Stimulated activated CD4-positive, alpha-beta T cell treated with anti-CD3 and anti-CD28 coated beads, Interleukin-2, amount 100 ng/mL, for 48 hours (primary cell): ENCODE results near the gene TNNT1.
"Not testable (repeated sequence)": the region's sequence is repeated elsewhere in the genome, so short reads cannot be mapped to it uniquely, and the experiment has no call there.

Experiments used
- DNase-seq, 2 donors: peaks; one replicate each; pipeline ENCODE4 v3.0.0-alpha.2; 2020

TNNT1 gene

DNA sequence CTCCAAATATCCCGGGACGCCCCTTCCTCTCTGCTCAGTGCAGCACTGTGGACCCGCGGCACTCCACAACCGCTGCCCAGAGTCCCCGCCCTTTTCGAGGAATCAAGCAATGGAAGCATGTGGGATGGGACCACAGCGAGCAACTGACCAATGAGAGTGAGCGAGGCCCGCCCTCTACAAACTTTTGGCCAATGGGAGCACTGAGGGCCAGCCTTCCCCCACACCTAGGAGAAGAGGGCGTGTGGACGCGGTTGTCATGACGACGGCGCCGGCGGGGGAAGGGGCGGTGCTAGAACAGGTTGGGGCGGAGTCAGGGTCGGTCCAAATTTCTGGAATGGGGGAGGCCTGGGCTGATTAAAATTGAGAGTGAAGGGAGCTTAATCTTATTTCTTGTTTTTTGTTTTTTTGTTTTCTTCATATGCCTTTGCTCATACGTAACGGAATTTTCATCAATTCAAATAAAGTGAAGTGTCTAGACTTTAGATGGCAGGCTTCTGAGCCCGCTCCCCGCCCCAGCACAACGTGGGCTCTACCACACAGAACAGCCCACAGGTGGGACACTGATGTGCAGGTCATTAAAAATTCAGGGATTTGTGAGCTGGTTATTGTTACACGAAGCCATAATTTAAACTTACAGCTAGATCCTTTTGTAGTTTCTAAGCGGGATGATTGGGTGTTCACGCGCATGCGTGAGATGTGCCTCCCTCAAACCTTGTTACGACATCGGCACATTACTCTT, 17.7 kb upstream of the TNNT1 start, which contains the start of gene DNAAF3:
Gene DNAAF3 (minus strand): TSS at position 84 of the 739 bp plus-strand sequence. CDS start 200 bp downstream, outside the sequence.
- peak; percentile 61 to 75 for DNase-seq

DNA sequence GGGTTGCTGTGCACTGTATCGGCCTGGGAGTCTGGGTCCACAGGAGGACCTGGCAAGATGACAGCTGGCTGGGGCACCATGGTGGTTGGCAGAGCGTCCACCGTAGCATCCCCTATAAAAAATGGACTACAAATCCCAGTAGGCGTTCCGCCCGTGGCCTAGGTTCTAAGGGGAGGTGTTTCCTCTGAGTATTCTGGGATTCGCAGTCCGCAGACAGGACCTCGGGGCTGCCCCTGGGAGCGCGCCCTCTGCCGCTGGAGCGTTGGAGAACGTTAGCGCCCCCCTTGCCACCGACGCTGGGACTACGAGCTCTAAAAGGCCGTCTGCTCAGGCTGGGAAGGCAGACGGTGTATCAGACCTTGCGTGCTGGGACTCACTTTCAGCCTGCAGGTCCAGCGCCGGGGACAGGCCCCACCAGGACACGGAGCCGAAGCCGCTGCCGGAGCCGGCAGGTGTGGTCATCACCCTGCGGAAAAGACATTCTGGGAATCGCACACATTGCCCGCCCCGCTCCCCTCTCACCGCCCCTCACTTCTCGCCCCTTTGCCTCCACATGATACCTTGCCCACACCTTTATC, 17.0 kb upstream of the TNNT1 start:
- DNase-seq: peak in 1 of 2 donors; percentile 37

DNA sequence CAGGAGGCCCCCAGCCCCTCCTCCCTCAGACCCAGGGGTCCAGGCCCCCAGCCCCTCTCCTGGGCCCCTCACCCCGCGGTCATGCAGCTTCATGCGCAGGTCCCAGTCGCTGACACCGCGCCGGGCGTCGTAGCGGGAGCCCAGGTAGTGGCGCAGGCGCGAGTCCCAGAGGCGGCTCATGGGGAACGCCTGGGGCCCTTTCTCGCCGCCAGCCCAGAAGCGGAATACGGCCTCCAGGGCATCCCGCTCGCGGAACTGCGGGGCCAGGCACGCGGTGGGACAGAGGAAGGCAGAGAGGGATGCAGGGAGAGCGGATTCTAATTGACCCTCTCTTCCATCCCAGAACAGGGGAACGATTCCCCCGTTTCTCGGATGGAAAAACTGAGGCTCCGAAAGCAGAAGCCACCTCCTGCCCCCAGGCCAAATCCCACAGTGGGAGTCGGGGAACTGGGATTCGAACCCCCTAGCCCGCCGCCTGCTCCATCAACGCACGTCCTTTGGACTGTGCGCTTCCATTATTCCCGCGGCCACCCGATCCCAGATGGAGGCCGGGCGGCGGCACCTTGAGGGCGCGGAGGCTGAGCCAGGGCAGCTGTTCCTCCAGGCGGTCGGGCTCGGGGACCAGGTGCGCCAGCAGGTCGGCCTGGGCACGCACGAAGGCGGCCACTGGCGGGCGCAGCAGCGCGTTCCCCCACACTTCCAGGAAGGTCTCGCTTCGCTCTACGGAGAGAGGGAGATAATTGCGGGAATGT, 12.7 kb upstream of the TNNT1 start:
- DNase-seq: no peak

DNA sequence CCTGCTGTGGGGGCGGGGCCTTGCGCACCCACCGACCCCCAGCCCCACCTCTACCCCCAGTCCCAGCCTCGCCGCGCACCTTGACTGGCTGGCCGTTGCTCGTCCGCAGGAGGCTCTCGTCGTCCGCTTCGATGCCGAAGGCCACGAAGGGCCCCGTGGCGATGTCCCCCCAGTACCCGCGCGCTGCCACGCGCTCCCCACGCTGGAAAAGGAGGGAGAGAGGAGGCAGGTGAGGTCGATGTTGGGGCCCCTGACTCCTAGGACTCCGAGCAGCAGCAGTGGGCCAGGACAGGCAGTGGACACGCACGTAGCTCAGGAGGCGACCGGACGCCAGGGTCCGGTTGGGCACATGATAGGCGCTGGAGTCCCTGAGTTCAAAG, 12.0 kb upstream of the TNNT1 start:
- DNase-seq: no peak

DNA sequence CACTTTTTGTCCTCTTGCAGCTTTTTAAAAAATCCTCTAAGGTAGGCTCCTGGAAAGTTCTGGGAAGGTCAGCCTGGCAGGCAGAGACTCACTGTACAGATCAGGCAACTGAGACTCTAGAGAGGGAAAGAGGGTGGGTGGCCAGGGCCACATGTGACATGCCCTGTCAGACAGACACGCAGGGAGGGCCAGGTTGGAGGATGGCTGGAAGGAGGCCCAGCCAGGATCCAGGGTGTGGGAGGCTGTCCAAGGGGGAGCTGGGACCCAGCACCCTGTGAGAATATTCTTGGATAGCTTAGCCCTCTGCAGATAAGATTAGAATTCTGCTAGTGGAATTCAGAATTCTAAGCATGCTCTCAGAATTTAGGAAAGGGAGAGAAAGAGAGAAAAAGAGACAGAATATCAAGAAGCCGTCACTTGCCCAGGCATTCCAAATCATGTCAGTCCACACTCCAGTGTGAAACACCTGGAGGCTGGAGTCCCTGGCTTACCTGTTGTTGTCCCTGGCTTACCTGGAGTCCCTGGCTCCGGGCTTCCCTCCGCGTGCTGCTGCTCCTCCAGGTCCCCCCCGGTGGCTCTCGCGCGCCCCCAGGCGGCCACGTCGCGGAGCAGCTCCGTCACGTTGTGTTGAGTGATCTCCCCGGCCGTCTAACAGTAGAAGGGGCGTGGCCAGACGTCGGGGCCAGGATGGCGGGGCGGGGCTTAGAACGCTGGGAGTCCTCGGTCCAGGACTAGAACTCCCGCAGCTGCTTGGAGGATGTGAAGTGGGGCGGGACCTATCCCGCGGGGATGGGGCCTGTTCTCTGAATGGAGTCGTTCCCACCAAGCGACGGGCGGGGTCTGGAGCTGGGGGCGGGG, 11.4 kb upstream of the TNNT1 start:
- peak; percentile 88 to 90 for DNase-seq

DNA sequence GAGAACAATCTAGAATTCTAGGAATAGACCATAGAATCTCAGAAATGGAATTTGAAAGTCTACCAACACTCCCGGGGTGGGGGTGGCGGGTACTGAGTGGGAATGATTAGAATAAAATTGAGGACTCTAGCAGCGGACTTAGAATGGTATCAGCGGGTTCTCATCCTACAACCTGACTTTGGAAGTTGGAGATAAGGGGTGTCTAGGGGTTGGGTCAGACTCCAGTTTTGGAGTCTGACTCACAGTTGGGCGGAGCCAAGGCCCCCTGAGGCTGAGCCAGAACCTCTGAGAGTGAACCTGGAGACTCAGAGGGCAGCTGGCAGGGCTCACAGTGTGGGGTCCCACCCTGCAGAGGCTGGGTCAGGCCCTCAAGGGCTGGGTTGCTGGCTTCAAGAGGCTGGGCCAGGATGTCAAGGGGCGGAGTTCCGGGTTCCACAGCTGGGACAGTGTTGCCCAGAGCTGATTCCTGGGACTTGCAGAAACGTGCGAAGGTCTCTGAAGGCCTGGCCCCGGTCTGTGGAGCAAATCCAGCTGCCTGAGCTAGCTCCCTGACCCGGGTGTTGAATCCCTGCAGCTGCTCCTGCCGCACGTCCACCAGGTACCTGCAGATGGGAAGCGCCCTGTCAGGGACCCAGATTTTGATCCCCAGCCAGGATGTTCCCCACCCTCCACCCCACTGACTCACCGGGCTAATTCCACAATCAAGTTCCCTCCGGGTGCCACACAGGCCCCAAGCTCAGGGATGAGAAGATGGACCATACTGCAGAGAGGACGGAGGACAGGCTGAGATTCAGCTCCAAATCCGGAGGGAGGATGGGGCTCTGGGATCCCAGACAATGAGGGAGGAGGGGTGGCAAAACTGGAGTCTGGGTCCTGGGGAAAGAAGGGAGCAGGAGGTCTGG, 10.1 kb upstream of the TNNT1 start:
- DNase-seq: no peak

DNA sequence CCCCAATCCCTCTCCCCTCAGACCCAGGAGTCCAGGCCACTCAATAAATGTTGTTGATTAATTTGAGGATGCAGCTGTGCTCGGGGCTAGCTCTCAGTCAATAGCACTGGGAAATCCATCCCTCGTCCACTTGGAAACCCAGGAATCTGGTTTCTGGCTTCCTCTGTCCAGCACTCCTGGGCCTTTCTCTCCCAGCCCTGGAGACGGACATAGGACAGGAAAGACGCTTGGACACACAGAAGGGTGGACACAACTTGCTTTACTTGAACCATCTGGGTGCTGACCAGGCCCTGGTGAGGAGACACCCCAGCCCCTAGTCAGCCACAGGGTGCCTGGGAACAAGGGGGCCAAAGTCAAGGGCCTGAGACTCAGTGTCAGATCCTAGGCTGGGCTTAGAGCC, 9.4 kb upstream of the TNNT1 start:
- DNase-seq: no peak

DNA sequence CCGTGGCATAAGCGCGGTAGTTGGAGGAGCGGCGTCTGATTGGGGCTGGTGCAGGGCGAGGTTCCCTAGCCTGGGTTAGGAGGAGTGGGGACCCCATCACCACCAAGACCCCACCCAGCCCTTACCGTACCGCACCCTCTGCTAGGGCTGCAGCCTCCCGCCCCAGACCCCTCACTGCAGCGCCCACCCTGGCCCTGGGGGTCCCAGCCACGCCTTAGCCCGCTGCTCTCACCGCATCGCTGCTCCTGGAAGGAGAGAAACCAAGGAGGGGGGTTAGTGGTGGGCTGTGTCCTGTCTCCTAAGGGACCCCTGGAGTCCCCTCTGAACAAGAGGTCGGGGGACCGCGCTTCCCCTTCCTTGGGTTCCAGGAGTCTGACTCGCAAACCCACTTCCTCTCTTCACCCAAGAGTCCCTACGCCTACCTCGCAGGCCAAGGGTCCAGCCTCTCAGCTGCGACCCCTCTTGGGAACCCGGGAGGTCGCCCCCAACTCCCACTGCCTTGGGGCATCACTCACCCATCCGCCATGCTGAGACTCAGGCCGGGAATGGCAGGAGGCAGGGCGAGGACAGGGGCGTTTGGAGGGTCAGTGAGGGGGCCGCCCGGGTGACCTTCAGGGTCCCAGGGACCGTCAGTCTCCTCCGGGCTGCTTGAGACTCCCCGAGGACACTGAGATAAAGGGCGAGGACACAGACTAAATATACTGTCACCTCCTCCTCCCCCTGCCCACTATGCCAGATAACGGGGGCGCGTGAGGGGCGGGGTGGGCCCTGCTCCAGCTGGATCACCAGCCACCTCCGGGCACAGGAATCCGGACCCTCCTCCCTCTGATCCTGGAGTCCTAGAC, 8.3 kb upstream of the TNNT1 start, which contains the start of gene TNNI3:
Gene TNNI3 (minus strand): TSS at position 669 of the 845 bp plus-strand sequence. CDS start 143 bp downstream, at position 526.
- no peak for DNase-seq

DNA sequence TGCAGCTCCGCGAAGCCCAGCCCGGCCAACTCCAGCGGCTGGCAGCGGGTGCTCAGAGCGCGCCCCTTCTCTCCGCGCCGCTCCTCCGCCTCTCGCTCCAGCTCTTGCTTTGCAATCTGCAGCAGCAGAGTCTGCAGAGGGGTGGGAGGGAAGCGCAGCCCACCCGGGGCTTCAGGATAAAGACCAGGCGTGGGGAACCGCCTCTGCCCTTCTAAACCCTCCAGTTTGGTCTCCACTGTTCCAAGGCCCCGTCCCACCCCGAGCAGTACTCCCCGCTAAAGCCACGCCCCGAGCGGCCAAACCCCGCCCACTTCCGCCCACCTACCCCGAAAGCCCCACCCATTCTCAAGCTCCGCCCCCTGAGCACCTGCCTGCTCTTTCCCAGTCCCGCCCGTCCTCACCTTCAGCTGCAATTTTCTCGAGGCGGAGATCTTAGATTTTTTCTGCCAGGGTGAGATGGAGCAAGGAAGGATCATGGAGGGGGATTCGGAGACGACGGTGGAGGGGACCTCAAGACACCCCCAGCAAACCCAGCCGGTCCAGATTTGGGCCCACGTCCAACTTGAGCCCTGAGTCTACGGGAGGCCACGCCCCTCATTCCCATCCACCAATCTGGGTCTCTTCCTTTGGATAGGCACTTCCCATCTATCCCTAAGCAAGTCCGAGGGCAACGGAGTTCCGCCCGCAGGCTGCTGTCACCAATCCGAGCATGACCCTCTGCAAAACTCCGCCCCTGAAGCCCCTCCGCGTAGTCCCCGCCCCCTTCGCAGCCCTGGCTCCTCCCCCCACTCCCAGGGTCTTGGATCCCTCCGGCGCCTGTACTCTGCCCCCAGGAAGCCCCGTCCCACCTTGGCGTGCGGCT, 7.4 kb upstream of the TNNT1 start:
- peak in 1 of 2 donors; percentile 53 for DNase-seq

DNA sequence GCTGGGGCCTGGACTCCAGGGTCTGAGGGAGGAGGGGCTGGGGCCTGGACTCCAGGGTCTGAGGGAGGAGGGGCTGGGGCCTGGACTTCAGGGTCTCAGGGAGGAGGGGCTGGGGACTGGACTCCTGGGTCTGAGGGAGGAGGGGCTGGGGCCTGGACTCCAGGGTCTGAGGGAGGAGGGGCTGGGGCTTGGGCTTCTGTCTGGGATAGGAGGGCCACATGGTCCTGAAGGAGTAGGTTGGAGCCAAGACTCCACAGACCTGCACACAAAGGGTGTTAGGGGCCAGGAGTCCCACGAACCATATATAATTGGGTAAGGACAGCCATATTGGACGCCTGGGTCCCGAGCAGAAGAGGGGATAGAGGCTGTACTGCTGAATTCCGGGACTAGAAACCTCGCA, 6.8 kb upstream of the TNNT1 start:
- not testable (repeated sequence) for DNase-seq

DNA sequence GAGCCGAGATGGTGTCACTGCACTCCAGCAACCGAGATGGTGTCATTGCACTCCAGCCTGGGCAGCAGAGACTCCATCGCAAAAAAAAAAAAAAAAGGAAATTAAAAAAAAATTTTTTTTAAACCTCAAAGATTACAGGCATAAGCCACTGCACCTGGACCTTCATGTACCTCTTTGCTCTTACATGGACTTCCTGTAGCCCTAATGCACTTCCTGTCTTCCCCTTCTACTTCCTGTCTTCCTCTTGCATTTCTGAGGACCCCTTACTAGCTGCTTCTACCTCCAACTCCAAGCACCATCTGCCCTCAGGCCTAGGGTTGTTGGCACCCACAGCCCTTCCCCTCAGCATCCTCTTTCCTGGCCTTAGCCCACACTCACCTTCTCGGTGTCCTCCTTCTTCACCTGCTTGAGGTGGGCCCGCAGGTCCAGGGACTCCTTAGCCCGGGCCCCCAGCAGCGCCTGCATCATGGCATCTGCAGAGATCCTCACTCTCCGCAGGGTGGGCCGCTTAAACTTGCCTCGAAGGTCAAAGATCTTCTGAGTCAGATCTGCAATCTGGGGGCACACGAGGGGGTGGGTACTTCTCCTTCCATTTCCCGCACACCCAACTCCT, 4.8 kb upstream of the TNNT1 start:
- DNase-seq: no peak

DNA sequence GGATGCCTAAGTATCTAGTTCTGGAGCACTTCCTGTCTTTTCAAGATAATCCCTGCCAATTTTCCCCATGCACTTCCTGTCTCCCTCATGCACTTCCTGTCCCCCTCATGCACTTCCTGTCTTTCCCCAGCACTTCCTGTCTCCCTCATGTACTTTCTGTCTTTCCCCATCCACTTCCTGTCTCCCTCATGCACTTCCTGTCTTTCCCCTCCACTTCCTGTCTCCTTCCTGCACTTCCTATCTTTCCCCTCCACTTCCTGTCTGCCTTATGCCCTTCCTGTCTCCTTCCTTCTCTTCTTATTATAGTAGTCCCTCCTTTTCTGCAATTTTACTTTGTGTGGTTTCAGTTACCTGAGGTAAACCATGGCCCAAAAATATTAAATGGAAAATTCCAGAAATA, 3.0 kb upstream of the TNNT1 start:
- no peak for DNase-seq

DNA sequence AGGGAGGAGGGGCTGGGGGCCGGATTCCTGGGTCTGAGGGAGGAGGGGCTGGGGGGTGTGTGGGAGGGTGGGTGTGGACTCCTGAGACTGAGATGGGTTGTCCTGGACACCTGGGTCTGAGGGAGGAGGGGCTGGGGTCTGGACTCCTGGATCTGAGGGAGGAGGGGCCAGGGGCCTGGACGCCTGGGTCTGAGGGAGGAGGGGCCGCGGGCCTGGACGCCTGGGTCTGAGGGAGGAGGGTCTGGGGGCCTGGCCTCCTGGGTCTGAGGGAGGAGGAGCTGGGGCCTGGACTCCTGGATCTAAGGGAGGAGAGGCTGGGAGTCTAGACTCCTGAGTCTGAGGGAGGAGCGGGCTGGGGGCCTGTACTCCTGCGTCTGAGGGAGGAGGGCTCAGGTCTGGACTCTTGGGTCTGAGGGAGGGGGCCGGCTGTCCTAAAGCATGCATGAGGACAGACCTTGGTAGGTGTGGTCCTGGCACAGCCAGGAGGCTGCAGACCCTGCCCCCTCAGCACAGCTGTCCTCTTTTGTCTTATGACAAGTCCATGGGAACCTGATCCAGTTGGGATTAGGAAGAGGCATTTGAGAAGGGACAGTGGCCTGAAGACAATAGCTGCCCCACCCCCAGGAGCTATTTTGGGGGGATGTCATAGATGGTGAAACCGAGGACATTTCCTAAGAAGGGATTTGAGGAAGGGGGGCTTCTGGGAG, 1.3 kb downstream of the TNNT1 start:
- no peak for DNase-seq

DNA sequence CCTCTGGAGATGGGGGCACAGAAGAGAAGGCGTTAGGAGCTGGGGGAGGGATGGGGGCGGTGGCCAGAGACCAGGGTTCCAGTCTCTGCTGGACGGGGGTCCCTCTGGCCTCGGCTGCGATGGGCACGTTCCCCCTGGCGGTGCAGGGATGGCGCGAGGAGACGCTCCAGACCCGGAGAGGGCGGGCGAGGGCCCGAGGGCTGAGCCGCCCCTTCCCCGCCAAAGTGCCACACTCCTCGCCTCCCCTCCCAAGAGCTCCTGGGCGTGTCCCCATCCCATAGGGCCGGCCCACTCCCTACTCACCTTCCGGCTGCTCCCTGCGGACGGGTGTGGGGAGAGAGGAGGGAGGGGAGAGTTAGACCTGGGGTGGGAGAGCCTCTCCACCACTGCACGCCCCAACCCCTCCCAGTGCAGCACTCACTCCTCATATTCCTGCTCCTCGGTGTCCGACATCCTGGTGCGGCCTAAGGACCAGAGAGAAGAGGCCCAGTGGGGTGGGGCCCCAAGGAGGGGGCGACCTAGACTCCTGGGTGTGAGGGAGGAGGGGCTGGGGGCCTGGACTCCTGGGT, 2.2 kb downstream of the TNNT1 start:
- no peak for DNase-seq

DNA sequence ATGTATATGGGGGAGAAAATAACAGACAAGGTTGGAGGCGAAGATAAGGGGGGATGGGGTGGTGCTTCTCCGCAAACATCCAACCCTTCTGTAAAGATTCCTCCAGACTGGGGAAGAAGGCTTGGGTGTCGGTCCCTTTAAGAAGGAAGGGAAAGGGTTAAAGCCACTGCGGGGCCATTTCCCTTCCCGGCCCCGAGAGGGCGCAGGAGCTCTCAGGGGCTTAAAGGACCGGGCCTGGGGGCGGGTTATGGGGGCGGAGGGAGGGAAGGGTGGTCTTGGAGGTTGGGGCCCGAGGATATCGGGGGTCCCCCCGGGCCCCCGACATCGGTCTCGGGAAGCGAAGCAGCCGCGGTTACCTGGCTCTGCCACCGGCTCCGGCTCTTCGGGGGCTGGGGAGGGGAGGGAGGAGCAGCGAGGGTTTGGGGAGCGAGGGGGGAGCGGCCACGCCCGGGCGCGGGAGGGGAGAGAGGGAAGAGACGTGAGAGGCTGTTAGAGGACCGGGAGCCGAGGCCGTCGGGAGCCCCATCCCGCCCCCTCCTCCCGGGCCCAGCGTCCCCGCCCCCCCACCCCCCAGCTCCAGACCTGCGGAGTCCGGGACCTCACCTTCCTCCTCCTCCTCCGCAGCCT, 2.8 kb downstream of the TNNT1 start:
- DNase-seq: no peak

DNA sequence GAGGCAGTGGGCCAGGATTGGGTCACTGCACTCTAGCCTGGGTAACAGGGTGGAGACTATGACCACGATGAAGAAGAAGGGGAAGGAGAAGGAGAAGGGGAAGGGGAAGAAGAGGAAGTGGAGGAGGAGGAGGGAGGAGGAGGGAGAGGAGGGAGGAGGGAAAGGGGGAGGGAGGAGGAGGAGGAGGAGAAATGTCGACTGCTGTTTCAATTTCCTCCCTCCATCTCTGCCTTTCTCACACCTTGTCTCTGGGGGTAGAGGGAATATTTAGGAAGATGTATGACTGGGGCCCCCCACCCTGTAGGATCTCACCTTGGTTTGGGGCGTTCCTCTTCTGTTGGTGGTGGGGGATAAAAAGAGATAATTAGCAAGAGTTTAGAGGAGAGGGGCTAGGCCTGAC, 3.8 kb downstream of the TNNT1 start:
- no peak for DNase-seq

DNA sequence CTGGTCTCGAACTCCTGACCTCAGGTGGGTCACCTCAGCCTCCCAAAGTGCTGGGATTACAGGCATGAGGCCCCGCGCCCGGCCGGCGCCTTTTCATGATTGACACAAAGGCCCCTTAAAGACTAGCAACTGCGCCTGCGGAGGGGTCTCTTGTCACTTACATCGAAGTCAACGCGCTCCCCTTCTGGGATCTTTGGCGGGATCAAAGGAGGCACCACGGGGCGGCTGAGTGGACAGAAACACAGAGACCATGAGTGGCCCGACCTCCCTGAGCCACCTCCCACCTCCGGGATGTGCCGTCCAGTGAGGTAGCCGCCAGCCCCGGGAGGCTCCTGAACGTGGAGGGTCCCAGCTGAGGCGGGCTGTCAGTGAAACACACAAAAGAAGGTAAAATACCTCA, 7.3 kb downstream of the TNNT1 start:
- no peak for DNase-seq

DNA sequence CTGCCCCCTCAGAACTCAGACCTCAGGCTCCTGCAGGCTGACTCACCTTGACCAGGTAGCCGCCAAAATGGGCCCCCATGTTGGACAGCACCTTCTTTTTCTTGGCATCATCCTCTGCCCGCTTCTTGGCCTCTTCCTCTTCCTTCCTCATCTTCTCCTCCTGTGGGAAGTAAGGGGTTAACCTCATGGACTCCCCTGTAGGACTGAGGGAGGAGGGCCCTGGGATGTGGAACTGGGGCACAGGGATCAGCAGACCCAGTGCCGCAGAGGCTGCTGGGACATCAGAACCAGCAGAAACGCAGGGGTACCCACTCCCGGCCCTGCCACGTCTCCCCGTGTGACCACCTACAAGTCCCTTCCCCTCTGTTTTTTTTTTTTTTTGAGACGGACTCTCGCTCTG, 11.1 kb downstream of the TNNT1 start:
- DNase-seq: no peak
